H1 (cell line): Measurements from ENCODE around the gene PRKCSH. TPM values are rescaled to one million over a fixed set of nuclear protein-coding genes. Genes with fewer than 3 reads are reported as not detected.

Source experiments
- CTCF ChIA-PET: fragments of 300-600 bp; sonication (Branson Sonifier 250); formaldehyde crosslinking; loops from one replicate; lab custom pipeline; 2021; ENCODE audit not compliant: partially characterized antibody; lab: Charles Lee
- POLR2A ChIA-PET: fragments of 300-600 bp; sonication (Branson Sonifier 250); formaldehyde crosslinking; loops from one replicate; lab custom pipeline; 2021; ENCODE audit warnings: inconsistent platforms; ENCODE audit not compliant: partially characterized antibody; lab: Charles Lee
- DNase-seq, 2 experiments: peaks; one replicate each; pipeline versions ENCODE4 v3.0.0 to v3.0.0-alpha.2; 2010 to 2022; ENCODE audit warnings: low spot score in 2 of 2, low read depth in 1 of 2, mixed read lengths in 1 of 2
- FAIRE-seq: peaks from 2 replicates; lab custom pipeline; 2011; peaks lifted over from hg19 to GRCh38; lab: Jason Lieb, UNC
- H2AFZ ChIP-seq: 2 replicates; pipeline ENCODE4 v1.8.1; 2012; ENCODE audit warnings: low read length, inconsistent platforms
- H2AK5ac ChIP-seq: 2 replicates; pipeline ENCODE4 v1.6.1; 2013; ENCODE audit warnings: low read depth, low read length
- H2BK120ac ChIP-seq: replicated peaks from 2 replicates; pipeline ENCODE3; 2013; ENCODE audit warnings: low read depth, low read length, inconsistent platforms
- H2BK12ac ChIP-seq: 2 replicates; pipeline ENCODE4 v1.6.1; 2013; ENCODE audit warnings: low read depth, low read length
- H2BK15ac ChIP-seq: 2 replicates; pipeline ENCODE4 v1.6.1; 2013; ENCODE audit warnings: low read length
- H2BK20ac ChIP-seq: 2 replicates; pipeline ENCODE4 v1.6.1; 2013; ENCODE audit warnings: low read length
- H2BK5ac ChIP-seq: 2 replicates; pipeline ENCODE4 v1.6.1; 2013; ENCODE audit warnings: low read depth, low read length
- H3K14ac ChIP-seq: 2 replicates; pipeline ENCODE4 v1.6.1; 2013; ENCODE audit warnings: inconsistent platforms; ENCODE audit not compliant: insufficient read length
- H3K18ac ChIP-seq: 2 replicates; pipeline ENCODE4 v1.6.1; 2013; ENCODE audit warnings: low read length; ENCODE audit errors: extremely low read depth
- H3K23ac ChIP-seq: 2 replicates; pipeline ENCODE4 v1.6.1; 2013; ENCODE audit warnings: inconsistent platforms; ENCODE audit not compliant: insufficient read length
- H3K23me2 ChIP-seq: 2 replicates; pipeline ENCODE4 v1.6.1; 2013; ENCODE audit warnings: low read depth, low read length
- H3K27ac ChIP-seq: 2 replicates; pipeline ENCODE4 v1.6.1; 2011; ENCODE audit warnings: low read depth, low read length, inconsistent platforms
- H3K27me3 ChIP-seq, 4 experiments: replicated peaks in 1 of 4; 1 replicate in 1 of 4; 2 replicates in 3 of 4; pipeline versions ENCODE4 v1.6.1 to v1.8.1; 2011 to 2013; ENCODE audit warnings: low read length in 3 of 4, mild to moderate bottlenecking in 3 of 4, inconsistent platforms in 2 of 4, mixed read lengths in 2 of 4, moderate library complexity in 1 of 4; ENCODE audit not compliant: control insufficient read depth in 3 of 4, insufficient read depth in 3 of 4; ENCODE audit errors: extremely low read depth in 1 of 4
- H3K36me3 ChIP-seq, 4 experiments: 2 replicates each; pipeline versions ENCODE4 v1.6.1 to v1.8.1; 2011 to 2013; ENCODE audit warnings: mild to moderate bottlenecking in 4 of 4, low read length in 3 of 4, moderate library complexity in 2 of 4, control low read depth in 1 of 4, inconsistent platforms in 1 of 4; ENCODE audit not compliant: insufficient read depth in 4 of 4, control insufficient read depth in 2 of 4
- H3K4ac ChIP-seq: replicated peaks from 2 replicates; pipeline ENCODE3; 2013; ENCODE audit warnings: low read length, low read depth, mixed read lengths, inconsistent platforms; ENCODE audit not compliant: insufficient read length
- H3K4me1 ChIP-seq, 4 experiments: replicated peaks in 1 of 4; 1 replicate in 1 of 4; 2 replicates in 3 of 4; pipeline versions ENCODE4 v1.6.1 to v1.8.1; 2011 to 2013; ENCODE audit warnings: low read length in 3 of 4, inconsistent platforms in 2 of 4, mixed read lengths in 1 of 4; ENCODE audit not compliant: insufficient read depth in 4 of 4, control insufficient read depth in 3 of 4
- H3K4me2 ChIP-seq, 2 experiments: 2 replicates each; pipeline versions ENCODE4 v1.6.1 to v1.8.1; 2011 to 2013; ENCODE audit warnings: low read depth in 2 of 2, low read length in 2 of 2, control low read depth in 1 of 2, inconsistent platforms in 1 of 2, mild to moderate bottlenecking in 1 of 2; ENCODE audit not compliant: insufficient read depth in 1 of 2
- H3K4me3 ChIP-seq, 4 experiments: fragments of 200-600, 300-600 bp in 1 of 4; sonication (generic), shearing (Covaris generic), sonication (Bioruptor Twin) in 1 of 4; 2 replicates each; pipeline versions ENCODE4 v1.5.1 to v1.8.1; 2011 to 2016; ENCODE audit warnings: low read length in 4 of 4, low read depth in 3 of 4, control low read depth in 2 of 4, inconsistent platforms in 2 of 4, mild to moderate bottlenecking in 2 of 4, mixed read lengths in 1 of 4, moderate library complexity in 1 of 4; ENCODE audit not compliant: insufficient read depth in 2 of 4; ENCODE audit errors: extremely low read depth in 1 of 4
- H3K56ac ChIP-seq: replicated peaks from 2 replicates; pipeline ENCODE3; 2013; ENCODE audit warnings: low read depth, mild to moderate bottlenecking, mixed read lengths, low read length, inconsistent platforms; ENCODE audit not compliant: insufficient read length
- H3K79me1 ChIP-seq: 2 replicates; pipeline ENCODE4 v1.6.1; 2013; ENCODE audit warnings: low read depth, low read length, control low read depth
- H3K79me2 ChIP-seq, 2 experiments: 2 replicates each; pipeline versions ENCODE4 v1.6.1 to v1.8.1; 2012 to 2013; ENCODE audit warnings: low read length in 2 of 2, mild to moderate bottlenecking in 2 of 2, inconsistent platforms in 1 of 2; ENCODE audit not compliant: insufficient read depth in 2 of 2, control insufficient read depth in 1 of 2
- H3K9ac ChIP-seq, 4 experiments: replicated peaks in 1 of 4; 1 replicate in 1 of 4; 2 replicates in 3 of 4; pipeline versions ENCODE4 v1.6.1 to v1.8.1; 2011 to 2013; ENCODE audit warnings: low read depth in 3 of 4, low read length in 3 of 4, control low read depth in 2 of 4, mild to moderate bottlenecking in 2 of 4, moderate library complexity in 2 of 4, inconsistent platforms in 1 of 4; ENCODE audit errors: extremely low read depth in 1 of 4
- H3K9me3 ChIP-seq, 2 experiments: 2 replicates each; pipeline versions ENCODE4 v1.6.1 to v1.8.1; 2012 to 2013; ENCODE audit warnings: mild to moderate bottlenecking in 2 of 2, moderate library complexity in 2 of 2, control low read depth in 1 of 2, inconsistent platforms in 1 of 2, low read depth in 1 of 2, low read length in 1 of 2, mixed read lengths in 1 of 2; ENCODE audit not compliant: insufficient read depth in 2 of 2
- H4K20me1 ChIP-seq, 2 experiments: replicated peaks in 1 of 2; 2 replicates each; pipeline versions ENCODE3 to v1.8.1; 2011 to 2013; ENCODE audit warnings: inconsistent platforms in 2 of 2, low read length in 2 of 2, mild to moderate bottlenecking in 1 of 2; ENCODE audit not compliant: insufficient read depth in 2 of 2, control insufficient read depth in 1 of 2
- H4K5ac ChIP-seq: 2 replicates; pipeline ENCODE4 v1.6.1; 2013; ENCODE audit warnings: low read length, low read depth, mixed read lengths, inconsistent platforms; ENCODE audit not compliant: insufficient read length
- H4K8ac ChIP-seq: 2 replicates; pipeline ENCODE4 v1.8.0; 2013; ENCODE audit warnings: mild to moderate bottlenecking, moderate library complexity, low read length, inconsistent platforms; ENCODE audit not compliant: insufficient read depth; ENCODE audit errors: extremely low read depth
- H4K91ac ChIP-seq: replicated peaks from 2 replicates; pipeline ENCODE3; 2013; ENCODE audit warnings: low read length, mixed read lengths, inconsistent platforms; ENCODE audit not compliant: insufficient read length
- CTBP2 ChIP-seq: IDR thresholded peaks from 2 replicates; pipeline ENCODE4 v1.7.0; 2011; ENCODE audit warnings: borderline replicate concordance, mild to moderate bottlenecking, moderate library complexity, mixed read lengths, low read length; ENCODE audit not compliant: insufficient read depth, insufficient read length
- POLR2A ChIP-seq, 2 experiments: IDR thresholded peaks; 1 replicate in 1 of 2; 2 replicates in 1 of 2; pipeline ENCODE4 v1.6.1; 2011; ENCODE audit warnings: low read depth in 2 of 2, low read length in 2 of 2, mild to moderate bottlenecking in 2 of 2; ENCODE audit errors: control extremely low read depth in 1 of 2
- WGBS, 2 experiments: shearing (Covaris generic) in 1 of 2; methylation state at CpG; one replicate each; pipeline versions ENCODE4 v1.1.6 to v1.1.7; 2013 to 2015; ENCODE audit warnings: low lambda C conversion rate in 2 of 2, mixed read lengths in 2 of 2, inconsistent platforms in 1 of 2, low coverage in 1 of 2, missing lambda C conversion rate in 1 of 2; ENCODE audit not compliant: insufficient replicate concordance in 2 of 2, insufficient coverage in 1 of 2, insufficient read length in 1 of 2; ENCODE audit errors: extremely low coverage in 1 of 2, missing lambda C conversion rate in 1 of 2; 5-methylcytosine and 5-hydroxymethylcytosine counted together
- polyA plus RNA-seq, 7 experiments: library from polyadenylated mRNA; depleted of rRNA in 3 of 7; stranded (reverse) in 5 of 7; unstranded in 2 of 7; fragments of >200 nt in 5 of 7; fragments of 200-250 nt in 2 of 7; gene quantifications; 1 replicate in 5 of 7; 2 replicates in 1 of 7; 4 replicates in 1 of 7; pipeline versions ENCODE4 v1.2.1 to v1.2.3, GENCODE V29; 2011 to 2013; ENCODE audit warnings: missing spikeins in 2 of 7, mixed read lengths in 2 of 7
- total RNA-seq: library from RNA; stranded (reverse); fragmentation: NEBNext Ultra II Directional; extraction: Animal tissue kit (Norgen Biotek cat#: 25700); gene quantifications from 2 replicates; pipeline ENCODE4 v1.2.1, GENCODE V29; 2021

Gene PRKCSH
- total and polyA plus RNA-seq, 2 of the 8 experiments (the other 6 are each of a cell fraction or from before 2014, with no cell fraction given): 97.2 to 337 TPM

DNA sequence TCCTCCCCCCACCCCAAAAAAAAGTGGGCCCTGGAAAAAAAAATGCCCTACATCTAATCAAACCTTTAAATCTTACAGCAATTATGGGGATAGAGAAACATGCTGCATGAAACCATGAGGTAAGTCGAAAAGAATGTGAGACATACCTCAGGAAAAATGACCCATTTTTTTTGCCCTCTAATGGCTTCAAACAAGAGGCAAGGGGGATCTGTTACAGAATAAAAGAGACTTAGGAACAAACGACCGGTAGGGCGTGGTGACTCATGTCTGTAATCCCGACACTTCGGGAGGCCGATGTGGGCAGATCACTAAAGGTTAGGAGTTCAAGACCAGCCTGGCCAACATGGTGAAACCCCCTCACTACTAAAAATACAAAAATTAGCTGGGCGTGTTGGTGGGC, 24.8 kb upstream of the PRKCSH start:
- Histone ChIP-seq H2BK5ac (no peak overlapping the region), H4K20me1 (peaks cover 0 to 2% of the 10 kb centered on the region in 2 experiments), H3K4me1 (peaks cover 0 to 6% (median under 1%) of the 10 kb centered on the region in 4 experiments; a peak in 4 of 7 replicates), H3K14ac (no peak overlapping the region), H4K91ac (no peak overlapping the region), H4K5ac (no peak overlapping the region), H3K4me2 (no peak overlapping the region), H2AFZ (no peak overlapping the region), H3K79me2 (no peaks in the 10 kb centered on the region), H3K27ac (no peak overlapping the region), H3K56ac (no peak overlapping the region), H3K23me2 (peaks cover 1% of the 10 kb centered on the region; the same call in 1 of the 2 replicates), H2AK5ac (no peak overlapping the region), H3K36me3 (peaks cover 0 to 7% (median 1%) of the 10 kb centered on the region in 4 experiments; a peak in 4 of 8 replicates), H3K27me3 (no peaks in the 10 kb centered on the region), H2BK15ac (no peak overlapping the region), H2BK20ac (no peak overlapping the region), H3K9ac (no peak overlapping the region), H3K23ac (no peak overlapping the region), H4K8ac (no peak overlapping the region), H3K4ac (no peak overlapping the region), H3K9me3 (no peaks in the 10 kb centered on the region), H2BK120ac (no peak overlapping the region), H3K4me3 (no peak overlapping the region), H3K18ac (no peak overlapping the region), H2BK12ac (no peak overlapping the region), H3K79me1 (no peaks in the 10 kb centered on the region)
- CTCF ChIA-PET: interaction anchor here (0.6 to 1.5 kb wide), 3 partner anchors 28 to 57 kb away, joined by 4 to 5 read pairs (median 4); no protein-coding TSS in a partner anchor
- POLR2A ChIA-PET: interaction anchor here (1.2 kb wide), 1 partner anchor 13 kb away, joined by 5 read pairs; no protein-coding TSS in a partner anchor
- WGBS, 2 experiments: 82% methylated on average over 8 of the region's 8 CpGs; no CpG with 5 or more reads in 1 of the 2 experiments
- FAIRE-seq: no peak
- no peak for DNase-seq
- no peak for TF ChIP-seq CTBP2
- TF ChIP-seq POLR2A (IDR thresholded peaks at IDR 0.05; ENCODE audit: control extremely low read depth in 1 of 2, low read depth in 2 of 2, low read length in 2 of 2): no peak
